NCI-H146 treated with DMSO at 0.1 percent for 48 hours (cell line): ENCODE results near the gene MBOAT1.
"Not testable (repeated sequence)": the region's sequence is repeated elsewhere in the genome, so short reads cannot be mapped to it uniquely, and the experiment has no call there.

Experiments
- DNase-seq: peaks from one replicate; lab custom pipeline; 2025; ENCODE audit not compliant: unreplicated experiment; lab: John Stamatoyannopoulos, UW

Gene MBOAT1

DNA sequence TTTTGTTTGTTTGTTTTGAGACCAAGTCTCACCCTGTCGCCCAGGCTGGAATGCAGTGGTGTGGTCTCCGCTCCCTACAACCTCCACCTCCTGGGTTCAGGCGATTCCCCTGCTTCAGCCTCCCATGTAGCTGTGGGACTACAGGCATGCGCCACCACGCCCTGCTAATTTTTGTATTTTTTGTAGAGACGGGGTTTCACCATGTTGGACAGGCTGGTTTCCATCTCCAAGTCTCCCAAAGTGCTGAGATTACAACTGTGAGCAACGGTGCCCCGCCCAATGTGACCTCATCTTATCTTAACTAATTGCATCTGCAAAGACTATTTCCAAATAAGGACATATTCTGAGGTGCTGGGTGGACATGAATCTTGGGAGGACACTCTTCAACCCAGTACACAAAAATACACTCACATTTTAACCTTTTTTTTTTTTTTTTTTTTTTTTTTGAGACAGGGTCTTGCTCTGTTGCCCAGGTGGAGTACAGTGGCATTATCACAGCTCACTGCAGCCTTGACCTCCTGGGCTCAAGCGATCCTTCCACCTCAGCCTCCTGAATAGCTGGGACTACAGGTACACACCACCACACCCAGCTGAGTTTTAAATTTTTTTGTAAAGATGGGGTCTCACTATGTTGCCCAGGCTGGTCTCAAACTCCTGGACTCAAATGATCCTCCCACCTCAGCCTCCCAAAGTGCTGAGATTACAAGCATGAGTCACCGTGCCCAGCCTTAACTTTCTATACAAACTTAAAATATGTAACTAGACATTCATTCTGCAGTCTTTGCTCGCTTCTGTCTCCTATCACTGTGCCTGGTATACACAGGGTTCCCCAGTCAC lies 72.9 kb downstream of the MBOAT1 start:
- not testable (repeated sequence) for DNase-seq

DNA sequence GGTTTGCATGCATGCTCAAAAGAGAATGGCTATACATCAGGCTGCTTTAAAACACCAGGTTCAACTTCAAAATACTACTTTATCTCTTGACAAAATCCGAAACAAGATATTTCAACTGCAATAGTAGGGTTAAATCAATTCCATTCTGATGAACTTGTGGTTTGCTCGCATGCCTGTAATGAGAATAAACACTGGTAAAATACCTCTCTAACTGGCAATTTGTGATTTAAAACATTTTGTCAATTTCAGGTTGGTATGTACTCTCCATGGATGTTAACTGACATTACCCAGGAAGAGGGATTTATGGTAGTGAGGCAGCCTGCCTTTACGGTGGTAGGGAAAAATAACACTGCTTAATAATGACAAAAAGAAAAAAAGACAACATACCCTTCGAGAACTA lies 74.4 kb downstream of the MBOAT1 start:
- no peak for DNase-seq

DNA sequence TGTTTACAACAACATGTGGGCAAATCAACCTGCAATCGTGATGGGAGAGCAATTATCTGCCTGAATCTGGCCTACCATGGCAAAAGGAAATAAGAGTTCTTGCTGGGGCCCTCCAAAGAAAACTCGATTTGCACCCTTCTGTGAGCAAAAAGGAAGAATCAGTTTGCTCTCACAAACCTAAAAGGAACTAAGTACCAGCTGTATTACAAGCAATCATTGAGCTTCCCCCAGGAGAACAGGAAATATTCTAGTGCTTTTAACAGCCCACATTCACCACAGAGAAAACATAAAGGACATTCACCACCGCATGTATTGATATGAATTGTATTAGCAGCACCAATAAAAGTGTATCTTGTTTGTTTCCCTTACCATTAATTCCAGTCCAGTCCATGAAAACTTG lies 75.0 kb downstream of the MBOAT1 start:
- DNase-seq, result no peak

DNA sequence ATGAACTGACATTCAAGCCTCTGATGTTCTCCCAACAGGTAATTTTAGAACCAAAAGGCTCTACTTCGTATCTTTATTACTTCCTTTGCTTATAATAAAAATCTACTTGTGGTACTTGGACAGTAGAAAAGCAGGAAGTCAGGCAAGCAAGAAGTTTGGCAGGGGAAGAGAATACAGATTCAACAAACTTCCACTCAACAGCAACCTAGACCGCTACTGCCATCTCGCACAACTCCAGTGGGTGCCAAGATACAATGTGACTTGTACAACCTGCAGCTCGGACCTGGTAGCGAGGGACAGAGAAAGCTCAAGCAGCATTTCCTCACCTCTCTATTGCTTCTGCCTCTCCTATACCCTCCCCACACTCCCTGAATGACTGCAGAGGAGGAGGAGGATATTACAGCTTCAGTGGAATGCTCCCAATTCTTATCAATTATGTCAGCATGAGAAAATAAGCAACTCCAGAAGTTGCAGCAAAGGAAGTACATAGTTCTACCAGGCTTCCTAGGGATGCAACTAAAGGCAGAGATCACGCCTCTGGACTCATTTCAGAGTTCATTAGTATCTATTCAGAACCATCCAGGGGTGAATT lies 76.5 kb downstream of the MBOAT1 start:
- DNase-seq, result no peak

DNA sequence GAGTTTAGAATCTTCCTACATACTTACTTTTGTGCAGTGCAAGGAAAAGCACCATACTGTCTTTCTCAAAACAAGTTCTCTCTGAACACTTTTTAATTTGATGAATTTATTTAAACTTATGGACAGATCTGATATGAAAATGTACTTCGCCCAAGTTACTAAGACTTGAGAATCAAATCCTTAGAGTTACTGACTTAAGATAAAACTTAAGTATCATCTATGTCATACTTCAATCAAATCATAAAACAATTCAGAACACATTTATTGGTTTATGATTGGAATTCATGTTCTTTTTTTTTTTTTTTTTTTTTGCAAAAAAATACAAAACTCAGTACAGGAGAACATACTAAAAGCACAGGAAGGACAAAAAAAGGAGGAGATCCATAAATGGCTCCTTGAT lies 77.7 kb downstream of the MBOAT1 start:
- DNase-seq, result no peak

DNA sequence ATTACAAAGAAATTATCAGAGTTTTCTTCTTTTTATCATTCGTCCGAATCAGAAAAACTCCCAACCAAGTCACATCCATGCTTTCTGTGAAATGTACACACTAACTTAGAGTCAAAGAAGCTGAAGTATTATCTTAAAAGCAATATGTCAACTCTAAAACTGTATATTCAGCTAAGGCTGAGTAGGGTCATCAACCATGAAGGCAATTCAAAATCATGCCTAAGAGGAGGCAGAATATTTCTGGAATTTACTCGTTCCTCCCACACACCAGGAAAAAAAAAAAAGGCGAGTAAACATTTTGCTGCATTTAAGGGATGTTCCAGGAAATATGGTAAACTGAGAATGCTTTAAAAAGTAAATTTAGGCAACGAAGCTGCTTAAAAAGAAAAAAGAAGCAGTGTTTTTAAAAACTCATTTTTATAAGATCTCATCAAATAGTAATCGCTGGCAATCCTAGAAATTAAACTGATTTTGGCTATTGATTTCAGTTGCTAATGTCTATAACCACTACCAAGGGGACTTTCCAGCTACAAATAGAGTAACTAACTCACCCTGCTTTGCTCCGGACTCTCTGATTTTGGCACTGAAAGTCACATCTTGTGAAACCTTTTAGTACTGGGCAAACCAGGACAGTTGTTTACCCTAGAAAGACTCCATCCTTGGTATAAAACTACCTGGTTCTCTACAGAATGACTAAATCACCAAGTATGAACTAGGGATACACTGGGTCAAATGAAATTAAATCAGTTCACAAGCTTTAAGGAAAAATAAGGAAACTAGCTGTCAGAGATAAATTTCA lies 82.8 kb downstream of the MBOAT1 start:
- DNase-seq, result no peak

DNA sequence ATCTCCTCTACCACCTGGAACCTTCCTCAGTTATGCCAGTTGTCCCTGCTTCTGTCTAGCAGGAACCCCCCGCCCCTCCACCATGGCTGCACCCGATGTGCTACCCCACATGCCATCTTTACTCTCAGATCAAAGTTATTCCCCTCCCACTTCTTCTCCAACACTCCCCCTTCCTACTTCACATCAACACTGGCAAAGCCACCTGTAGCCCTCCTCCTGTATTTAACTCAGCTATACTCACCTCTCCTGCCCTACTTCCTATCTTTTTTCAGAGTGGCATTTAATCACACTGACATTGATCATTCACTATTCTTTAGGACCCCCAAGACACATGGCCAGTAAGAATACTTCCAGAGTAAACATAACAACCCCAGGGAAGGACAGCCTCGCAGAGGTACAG lies 84.3 kb downstream of the MBOAT1 start:
- DNase-seq, result no peak

DNA sequence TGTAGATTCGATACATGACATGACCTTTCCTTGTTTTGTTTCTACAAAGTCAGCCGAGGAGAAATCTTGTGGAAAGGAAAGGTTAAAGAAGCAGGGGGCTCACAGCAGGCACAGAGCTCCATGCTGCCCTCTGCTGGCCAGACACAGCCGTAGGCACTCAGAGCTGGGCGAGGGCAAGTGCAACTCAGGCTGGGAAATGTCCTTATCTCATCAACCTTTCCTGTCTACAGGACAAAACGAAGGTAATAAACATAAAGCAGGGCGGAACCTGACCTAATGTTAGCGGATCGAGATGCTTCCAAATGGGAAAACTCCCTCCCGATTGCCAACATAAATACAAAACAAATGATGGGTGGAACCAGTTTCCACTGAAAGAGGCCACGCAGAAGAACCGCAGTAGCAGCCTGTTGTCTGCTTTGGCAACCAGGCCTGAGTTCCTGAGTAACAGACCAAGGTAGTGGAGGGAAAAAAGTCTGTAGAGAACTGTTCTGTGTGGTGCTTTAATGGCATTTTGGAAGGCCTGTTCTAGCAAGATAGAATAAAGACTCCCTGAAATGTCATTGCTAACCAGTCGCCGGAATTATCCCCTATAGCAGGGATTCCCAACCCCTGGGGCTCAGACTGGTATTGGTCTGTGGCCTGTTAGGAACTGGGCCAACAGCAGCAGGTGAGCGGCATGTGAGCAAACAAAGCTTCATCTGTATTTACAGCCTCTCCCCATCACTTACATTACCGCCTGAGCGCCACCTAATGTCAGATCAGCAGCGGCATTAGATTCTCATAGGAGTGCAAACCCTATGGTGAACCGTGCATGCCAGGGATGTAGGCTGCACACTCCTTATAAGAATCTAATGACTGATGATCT lies 85.2 kb downstream of the MBOAT1 start:
- peak; percentile 90 for DNase-seq

DNA sequence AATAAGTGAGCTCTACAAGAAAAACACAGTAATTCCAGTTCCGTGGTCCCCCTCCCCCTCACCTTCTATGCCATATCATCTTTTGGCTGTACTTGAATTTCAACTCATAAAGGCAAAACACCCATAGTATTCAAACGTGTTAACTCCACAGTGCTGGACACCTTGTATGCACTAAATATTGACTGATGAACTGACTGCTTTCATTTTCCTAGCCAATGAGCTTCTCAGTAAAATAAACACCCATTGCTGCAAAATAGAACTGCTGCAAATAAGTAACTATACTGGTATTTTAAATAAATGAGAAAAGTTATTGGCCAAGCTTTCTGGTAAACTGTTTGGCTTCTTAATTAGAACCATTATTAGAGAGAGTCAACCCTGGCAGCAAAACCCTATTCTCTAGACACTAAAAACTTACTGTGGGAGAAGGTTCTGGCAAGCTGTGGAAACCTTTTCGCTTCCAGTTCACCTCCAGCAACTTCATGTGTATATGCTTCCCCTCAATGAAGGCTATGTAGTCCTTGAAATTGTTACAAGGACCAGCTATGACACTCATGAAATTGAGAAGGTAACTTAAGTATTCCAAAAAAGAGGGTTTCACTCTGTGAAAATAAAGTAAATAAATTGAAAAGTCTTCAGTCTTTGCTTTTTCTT lies 86.0 kb downstream of the MBOAT1 start:
- DNase-seq, result no peak

DNA sequence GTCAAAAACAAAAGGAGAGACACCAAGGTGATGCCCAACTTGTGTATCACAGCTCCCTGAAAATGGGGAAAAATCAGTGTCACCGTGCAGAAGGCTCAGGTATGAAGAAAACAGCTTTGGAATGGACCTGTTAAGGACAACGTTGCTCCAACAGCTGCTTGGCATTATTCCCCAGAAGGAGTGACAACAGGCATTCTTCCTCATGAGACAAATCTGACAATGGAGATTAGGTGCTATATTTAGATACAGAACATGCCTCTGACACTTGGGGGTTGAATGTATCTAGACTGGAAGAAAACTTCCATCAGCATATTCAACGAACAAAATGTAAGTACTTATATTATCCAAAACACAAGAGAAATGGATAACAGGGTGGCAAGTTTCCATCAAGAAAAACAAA lies 87.7 kb downstream of the MBOAT1 start:
- DNase-seq, result no peak

DNA sequence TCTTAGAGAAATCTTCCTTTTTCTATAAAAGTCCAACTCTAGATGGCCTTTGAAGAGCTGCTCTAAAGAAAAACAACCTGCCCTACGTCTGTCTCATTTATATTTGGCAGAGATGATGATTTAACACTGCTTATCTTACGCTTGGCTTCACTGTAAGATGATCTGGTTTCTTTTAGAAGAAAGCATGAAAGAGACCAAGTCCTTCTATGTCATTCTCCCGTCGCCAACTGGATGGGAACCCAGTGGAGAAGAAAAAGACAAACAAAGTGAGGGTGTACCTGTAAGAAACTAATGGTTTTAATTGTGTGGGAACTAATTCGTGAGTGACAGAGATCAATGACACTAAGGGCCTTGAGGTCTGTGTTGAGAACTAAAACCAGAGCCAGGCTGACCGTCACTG lies 92.8 kb downstream of the MBOAT1 start:
- DNase-seq, result no peak

DNA sequence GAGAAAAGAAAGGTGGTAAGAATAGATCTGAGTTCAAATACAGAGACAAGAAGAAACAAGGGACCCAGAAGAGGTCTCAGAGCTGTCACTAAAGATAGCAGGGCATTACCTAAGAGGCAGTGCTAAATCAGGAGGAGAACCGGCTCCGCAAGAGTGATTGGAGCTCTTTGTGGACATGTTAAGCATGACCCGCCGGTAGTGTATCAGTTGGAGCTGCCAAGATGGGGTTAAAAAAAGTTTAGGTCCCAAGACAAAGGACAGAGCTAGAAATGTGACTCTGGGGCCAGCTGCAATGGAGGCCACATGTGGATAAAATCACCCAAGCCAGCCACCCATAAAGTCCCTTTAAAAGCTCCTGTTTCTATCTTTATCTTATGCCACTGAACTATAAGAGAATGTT lies 93.4 kb downstream of the MBOAT1 start:
- DNase-seq, result no peak

DNA sequence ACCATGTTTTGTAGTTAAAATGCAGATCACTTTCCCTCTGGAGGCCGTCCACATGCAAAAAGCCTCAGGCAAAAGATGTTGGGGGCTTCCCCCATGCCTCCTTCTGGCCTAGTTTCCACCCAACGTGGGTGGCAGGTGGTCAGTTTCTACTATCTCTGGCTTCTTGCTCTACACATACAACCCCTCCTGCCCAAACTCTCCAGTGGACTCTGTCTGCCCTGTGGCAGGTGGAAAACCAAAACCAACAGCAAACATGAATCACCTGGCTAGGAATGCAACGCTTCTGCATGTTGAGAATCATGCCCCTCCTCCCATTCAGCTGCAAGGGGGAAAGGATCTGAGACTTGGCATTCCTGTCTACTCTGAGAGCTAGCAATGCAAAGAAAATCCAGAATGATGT lies 94.8 kb downstream of the MBOAT1 start:
- peak; percentile 8 for DNase-seq

DNA sequence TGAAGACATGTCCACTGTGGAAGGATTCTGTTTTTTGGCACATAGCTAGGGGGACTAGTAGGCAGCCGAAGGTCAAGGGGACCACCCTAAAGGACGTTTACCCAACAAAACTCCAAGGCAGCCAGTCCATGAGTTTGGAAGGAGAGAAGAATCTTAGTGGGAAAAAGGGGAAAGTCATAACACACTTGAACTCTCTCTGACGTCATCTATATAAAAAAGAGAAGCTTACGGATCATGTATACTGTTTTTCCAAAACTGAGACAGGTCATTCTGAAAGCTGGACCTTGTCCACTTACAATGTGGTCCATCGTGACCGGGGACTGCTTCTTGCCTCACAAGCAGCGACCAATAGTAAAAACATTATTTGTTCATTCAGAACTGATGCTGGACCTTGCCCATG lies 95.5 kb downstream of the MBOAT1 start:
- DNase-seq, result no peak

DNA sequence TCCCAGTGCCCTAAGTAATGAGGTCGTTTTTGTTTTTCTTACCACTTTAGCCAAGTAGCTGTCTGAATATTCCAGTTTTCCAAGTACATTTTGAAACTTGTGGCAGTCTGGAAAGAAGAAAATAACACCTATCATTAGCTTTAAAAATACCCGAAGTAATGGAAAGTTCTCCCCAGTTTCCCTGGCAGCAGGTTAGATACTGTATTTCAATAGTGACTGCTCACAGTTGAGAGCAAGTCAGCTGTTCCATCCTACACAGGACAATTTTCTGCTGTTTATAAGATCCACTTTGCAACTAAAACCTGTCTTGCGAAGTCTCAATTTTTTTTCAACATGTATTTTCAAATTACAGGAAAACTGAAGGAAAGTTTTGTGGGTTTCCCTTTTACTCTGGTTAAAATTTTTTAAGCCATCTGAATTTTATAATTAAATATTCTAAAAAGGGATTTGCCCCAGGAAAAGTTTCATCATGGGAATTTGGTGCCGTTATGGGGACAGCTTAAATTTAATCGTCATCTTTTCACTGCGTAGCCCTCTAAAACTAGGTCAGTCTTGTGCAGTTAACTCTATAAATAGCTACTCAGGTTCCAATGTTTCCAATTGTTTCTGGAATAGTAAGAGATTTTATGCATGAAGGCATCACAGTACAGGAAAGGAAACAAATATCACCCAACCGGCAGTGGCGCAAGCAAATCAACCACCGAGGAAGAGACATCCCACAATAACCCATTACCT lies 96.9 kb downstream of the MBOAT1 start:
- no peak for DNase-seq

DNA sequence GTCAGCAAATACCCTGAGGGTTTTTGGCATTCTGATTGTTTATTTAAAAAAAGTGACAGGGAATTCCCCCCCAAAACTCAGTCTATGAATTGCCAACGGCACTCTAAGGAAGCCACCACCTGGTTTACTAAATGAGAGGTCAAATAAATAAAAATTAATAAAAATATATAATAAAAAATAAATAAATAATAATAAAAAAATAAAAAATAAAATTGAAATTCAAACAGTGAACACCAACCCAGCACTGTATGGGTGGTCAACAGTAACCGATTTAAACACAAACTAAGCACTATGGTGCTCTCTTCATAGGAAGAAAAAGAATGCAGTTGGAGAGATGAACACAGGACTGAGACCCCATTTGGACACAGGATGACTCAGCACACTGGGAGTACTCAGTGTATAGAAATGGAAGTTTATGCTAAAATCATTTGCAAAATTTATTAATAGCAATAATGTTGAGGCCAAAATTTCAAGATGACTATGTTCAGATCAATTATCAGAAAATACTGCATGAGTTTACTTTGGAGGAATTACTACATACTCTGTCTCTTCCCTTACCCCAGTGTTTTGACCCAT lies 98.5 kb downstream of the MBOAT1 start:
- no peak for DNase-seq

DNA sequence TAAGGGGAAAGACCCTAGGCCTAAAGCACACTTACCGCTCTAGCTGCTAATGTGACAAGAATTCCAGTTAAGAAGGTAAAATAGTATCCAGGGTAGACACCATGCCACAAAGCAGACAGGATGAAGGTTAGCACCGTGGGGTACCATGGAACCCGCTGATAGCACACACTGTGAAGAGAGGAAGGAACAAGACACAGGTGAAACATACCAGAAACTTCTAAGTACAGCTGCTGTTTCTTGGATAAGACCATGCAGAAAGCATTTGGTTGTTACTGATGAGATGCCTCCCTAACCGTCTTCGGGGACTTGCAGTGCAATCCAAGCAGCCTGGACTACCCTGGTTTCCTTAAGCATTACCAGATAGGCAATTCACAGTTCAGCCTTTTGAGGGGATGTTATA lies 99.4 kb downstream of the MBOAT1 start:
- DNase-seq, result no peak

DNA sequence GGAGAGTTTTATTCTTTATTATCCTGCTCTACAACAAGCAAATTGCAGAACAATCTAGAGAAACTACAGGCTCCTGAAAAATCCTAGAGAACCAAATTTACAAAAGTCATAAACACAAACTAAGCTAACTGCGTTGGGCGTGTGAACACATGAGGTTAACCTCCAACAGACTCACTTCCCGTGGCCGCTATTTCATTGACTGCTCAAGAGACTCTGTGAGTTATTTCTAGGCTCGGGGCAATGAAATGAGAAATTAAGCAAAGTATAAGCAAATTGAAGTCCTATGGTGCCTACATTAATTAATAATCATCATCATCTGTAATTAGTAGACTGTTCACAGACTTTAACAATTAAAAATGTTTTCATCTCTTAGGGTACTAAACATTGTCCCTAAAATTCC lies 100.0 kb downstream of the MBOAT1 start:
- no peak for DNase-seq

DNA sequence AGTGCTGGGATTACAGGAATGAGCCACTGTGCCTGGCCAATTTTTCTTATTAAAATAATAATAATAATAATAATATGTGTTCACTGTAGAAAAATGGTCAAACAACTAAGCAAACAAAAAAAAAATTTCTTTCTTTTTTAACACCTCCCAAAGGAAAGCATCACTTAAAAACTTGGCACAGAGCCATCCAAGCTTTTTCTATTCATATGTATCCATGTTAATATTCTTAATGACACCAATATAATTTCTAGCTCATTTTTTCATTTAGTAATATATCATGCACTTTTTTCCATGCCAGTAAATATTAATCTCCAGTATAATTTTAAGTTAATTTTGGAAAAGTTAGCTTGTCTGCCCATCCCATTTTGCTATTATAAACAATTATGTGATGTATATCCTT lies 101.8 kb downstream of the MBOAT1 start:
- no peak for DNase-seq

DNA sequence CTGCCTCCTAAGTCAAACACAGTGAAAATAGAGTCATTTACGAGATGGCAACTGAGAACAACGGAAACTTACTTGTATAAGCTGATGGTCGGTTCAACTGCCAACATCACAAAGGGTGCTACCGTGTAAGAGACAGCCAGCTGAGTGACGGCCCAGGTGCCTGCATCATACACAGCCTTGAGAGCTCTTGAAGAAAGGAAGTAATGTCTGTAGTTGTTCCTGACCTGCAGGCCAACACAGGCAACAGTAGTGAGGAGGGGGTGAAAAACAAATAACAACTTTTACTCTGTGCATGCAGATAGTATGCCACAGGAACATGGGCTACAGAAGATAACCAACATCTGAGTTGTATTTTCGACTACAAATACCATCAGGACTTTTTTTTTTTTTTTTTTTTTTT lies 102.7 kb downstream of the MBOAT1 start:
- DNase-seq, result no peak
